Mesenchymal stem cell (in vitro differentiated cells and primary cell): ENCODE data around the gene PIK3CD.
"Not testable (repeated sequence)": the region's sequence is repeated elsewhere in the genome, so short reads cannot be mapped to it uniquely, and the experiment has no call there.

Experiments used
- DNase-seq: peaks from one replicate; pipeline ENCODE4 v3.0.0-alpha.2; 2013
- H2AFZ ChIP-seq: one replicate; pipeline ENCODE4 v1.6.1; 2013; ENCODE audit warnings: low read depth, mild to moderate bottlenecking, control low read depth, inconsistent platforms, low read length, moderate library complexity
- H2AK5ac ChIP-seq: 2 replicates; pipeline ENCODE4 v1.6.1; 2013; ENCODE audit warnings: low read length, moderate library complexity, mild to moderate bottlenecking, inconsistent platforms; ENCODE audit not compliant: severe bottlenecking
- H2BK120ac ChIP-seq: one replicate; pipeline ENCODE4 v1.6.1; 2013; ENCODE audit warnings: low read depth, mild to moderate bottlenecking, inconsistent platforms, low read length, moderate library complexity
- H2BK12ac ChIP-seq, 2 experiments: one replicate each; pipeline ENCODE4 v1.6.1; 2013; ENCODE audit warnings: inconsistent platforms in 2 of 2, low read length in 2 of 2, mild to moderate bottlenecking in 2 of 2, moderate library complexity in 2 of 2, control low read depth in 1 of 2
- H2BK15ac ChIP-seq: one replicate; pipeline ENCODE4 v1.6.1; 2013; ENCODE audit warnings: mild to moderate bottlenecking, low read depth, inconsistent platforms; ENCODE audit not compliant: poor library complexity, severe bottlenecking
- H2BK5ac ChIP-seq: 2 replicates; pipeline ENCODE4 v1.6.1; 2013; ENCODE audit warnings: low read depth, mild to moderate bottlenecking, low read length, control low read depth, inconsistent platforms; ENCODE audit not compliant: poor library complexity, severe bottlenecking
- H3K14ac ChIP-seq, 2 experiments: one replicate each; pipeline ENCODE4 v1.6.1; 2013; ENCODE audit warnings: inconsistent platforms in 2 of 2, low read length in 2 of 2, control low read depth in 1 of 2, mild to moderate bottlenecking in 1 of 2, moderate library complexity in 1 of 2
- H3K18ac ChIP-seq, 2 experiments: one replicate each; pipeline ENCODE4 v1.6.1; 2013; ENCODE audit warnings: inconsistent platforms in 2 of 2, low read length in 2 of 2, control low read depth in 1 of 2, low read depth in 1 of 2, mild to moderate bottlenecking in 1 of 2
- H3K23ac ChIP-seq, 2 experiments: one replicate each; pipeline ENCODE4 v1.6.1; 2013; ENCODE audit warnings: inconsistent platforms in 2 of 2, low read length in 2 of 2, mild to moderate bottlenecking in 2 of 2, moderate library complexity in 2 of 2, control low read depth in 1 of 2
- H3K27ac ChIP-seq: 2 replicates; pipeline ENCODE4 v1.5.1; 2013; ENCODE audit warnings: mild to moderate bottlenecking, moderate library complexity, low read length, control low read depth, inconsistent platforms; ENCODE audit not compliant: poor library complexity, severe bottlenecking
- H3K27me3 ChIP-seq, 2 experiments: 2 replicates each; pipeline versions ENCODE4 v1.6.1 to v1.7.0; 2013; ENCODE audit warnings: low read length in 2 of 2, mild to moderate bottlenecking in 2 of 2, moderate library complexity in 2 of 2, control low read depth in 1 of 2, inconsistent platforms in 1 of 2; ENCODE audit not compliant: control insufficient read depth in 1 of 2, insufficient read depth in 1 of 2
- H3K36me3 ChIP-seq, 2 experiments: 2 replicates each; pipeline versions ENCODE4 v1.6.1 to v1.7.0; 2013; ENCODE audit warnings: low read length in 2 of 2, control low read depth in 1 of 2, inconsistent platforms in 1 of 2, low read depth in 1 of 2, mild to moderate bottlenecking in 1 of 2; ENCODE audit not compliant: insufficient read depth in 2 of 2, control insufficient read depth in 1 of 2
- H3K4ac ChIP-seq, 2 experiments: one replicate each; pipeline ENCODE4 v1.6.1; 2013; ENCODE audit warnings: inconsistent platforms in 2 of 2, low read length in 2 of 2, mild to moderate bottlenecking in 2 of 2, moderate library complexity in 2 of 2, control low read depth in 1 of 2, low read depth in 1 of 2
- H3K4me1 ChIP-seq: 2 replicates; pipeline ENCODE4 v1.6.1; 2013; ENCODE audit warnings: low read depth, low read length, control low read depth; ENCODE audit not compliant: control insufficient read depth, insufficient read depth
- H3K4me2 ChIP-seq: 2 replicates; pipeline ENCODE4 v1.6.1; 2013; ENCODE audit warnings: low read length, mild to moderate bottlenecking, inconsistent platforms; ENCODE audit not compliant: poor library complexity, severe bottlenecking
- H3K4me3 ChIP-seq, 2 experiments: 2 replicates each; pipeline versions ENCODE4 v1.5.1 to v1.7.0; 2013; ENCODE audit warnings: low read length in 2 of 2, mild to moderate bottlenecking in 2 of 2, control low read depth in 1 of 2, low read depth in 1 of 2; ENCODE audit not compliant: insufficient read depth in 1 of 2
- H3K79me1 ChIP-seq: replicated peaks from 2 replicates; pipeline ENCODE4 v1.6.1; 2013; ENCODE audit warnings: mild to moderate bottlenecking, control low read depth, low read length, inconsistent platforms; ENCODE audit not compliant: poor library complexity, severe bottlenecking
- H3K9ac ChIP-seq: 2 replicates; pipeline ENCODE4 v1.7.0; 2013; ENCODE audit warnings: mild to moderate bottlenecking, low read length, moderate library complexity
- H3K9me3 ChIP-seq: 2 replicates; pipeline ENCODE4 v1.7.0; 2013; ENCODE audit warnings: mild to moderate bottlenecking, low read length; ENCODE audit not compliant: control insufficient read depth
- H4K8ac ChIP-seq: one replicate; pipeline ENCODE4 v1.6.1; 2013; ENCODE audit warnings: inconsistent platforms, mild to moderate bottlenecking, low read length, moderate library complexity
- H4K91ac ChIP-seq: one replicate; pipeline ENCODE4 v1.6.1; 2013; ENCODE audit warnings: mild to moderate bottlenecking, low read length, inconsistent platforms
- WGBS: methylation state at CpG from one replicate; pipeline ENCODE4 v1.1.7; 2013; ENCODE audit warnings: mixed read lengths; 5-methylcytosine and 5-hydroxymethylcytosine counted together

PIK3CD gene

DNA sequence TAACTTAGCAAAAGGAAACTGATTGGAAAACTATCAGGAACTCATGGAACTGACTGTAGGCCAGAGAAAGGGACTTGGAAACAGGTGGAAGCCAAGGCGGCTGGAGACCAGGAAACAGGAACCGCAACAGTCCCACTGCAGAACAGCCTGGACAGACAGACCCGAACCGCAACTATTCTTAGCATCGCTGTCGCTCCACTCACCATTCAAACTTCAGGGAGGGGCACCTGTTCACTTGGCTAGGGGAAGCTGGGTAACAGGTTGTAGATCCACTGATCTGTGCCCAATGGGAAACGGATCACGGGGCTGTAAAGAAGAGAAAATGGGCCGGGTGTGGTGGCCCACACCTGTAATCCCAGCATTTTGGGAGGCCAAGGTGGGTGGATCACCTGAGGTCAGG lies 110.3 kb downstream of the PIK3CD start:
- Histone ChIP-seq H2BK5ac (no peak overlapping the region), H3K27ac (no peak overlapping the region), H4K8ac (no peak overlapping the region), H3K9me3 (no peaks in the 10 kb centered on the region), H3K4me2 (no peak overlapping the region), H3K36me3 (peaks cover 6 to 9% of the 10 kb centered on the region in 2 experiments), H3K27me3 (no peaks in the 10 kb centered on the region), H3K4me1 (peaks cover 9% of the 10 kb centered on the region), H2BK120ac (no peak overlapping the region), H3K9ac (no peak overlapping the region), H3K4ac (no peak overlapping the region), H2AFZ (no peak overlapping the region), H2BK12ac (no peak overlapping the region), H3K79me1 (peaks cover 31% of the 10 kb centered on the region), H3K14ac (no peak overlapping the region), H2AK5ac (no peak overlapping the region), H3K4me3 (no peak overlapping the region), H4K91ac (no peak overlapping the region), H3K23ac (no peak overlapping the region), H3K18ac (no peak overlapping the region), H2BK15ac (no peak overlapping the region)
- WGBS: 98% methylated on average over 9 of the region's 9 CpGs
- no peak for DNase-seq

DNA sequence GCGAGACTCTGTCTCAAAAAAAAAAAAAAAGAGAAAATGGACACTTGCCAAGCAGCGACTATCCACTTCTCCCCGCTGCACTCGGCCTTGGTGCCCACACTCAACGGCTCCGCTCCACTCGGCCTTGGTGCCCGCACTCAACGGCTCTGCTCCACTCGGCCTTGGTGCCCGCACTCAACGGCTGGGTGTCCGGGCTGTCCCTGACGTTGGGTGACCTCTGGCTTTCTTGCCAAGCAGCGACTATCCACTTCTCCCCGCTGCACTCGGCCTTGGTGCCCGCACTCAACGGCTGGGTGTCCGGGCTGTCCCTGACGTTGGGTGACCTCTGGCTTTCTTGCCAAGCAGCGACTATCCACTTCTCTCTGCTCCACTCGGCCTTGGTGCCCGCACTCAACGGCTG lies 110.9 kb downstream of the PIK3CD start:
- Histone ChIP-seq H3K79me1 (peaks cover 31% of the 10 kb centered on the region), H3K4me1 (peaks cover 12% of the 10 kb centered on the region)
- H3K4ac ChIP-seq, H3K9me3 ChIP-seq, H3K23ac ChIP-seq, H3K9ac ChIP-seq, H3K4me2 ChIP-seq, H2BK120ac ChIP-seq, H2AFZ ChIP-seq, H3K36me3 ChIP-seq, H3K18ac ChIP-seq, H4K8ac ChIP-seq, H3K4me3 ChIP-seq, H4K91ac ChIP-seq, H3K27ac ChIP-seq, H2BK12ac ChIP-seq, DNase-seq, H2BK15ac ChIP-seq, H3K14ac ChIP-seq, H2AK5ac ChIP-seq, H2BK5ac ChIP-seq, H3K27me3 ChIP-seq: not testable (repeated sequence)
- WGBS: 96% methylated on average over 25 of the region's 25 CpGs

DNA sequence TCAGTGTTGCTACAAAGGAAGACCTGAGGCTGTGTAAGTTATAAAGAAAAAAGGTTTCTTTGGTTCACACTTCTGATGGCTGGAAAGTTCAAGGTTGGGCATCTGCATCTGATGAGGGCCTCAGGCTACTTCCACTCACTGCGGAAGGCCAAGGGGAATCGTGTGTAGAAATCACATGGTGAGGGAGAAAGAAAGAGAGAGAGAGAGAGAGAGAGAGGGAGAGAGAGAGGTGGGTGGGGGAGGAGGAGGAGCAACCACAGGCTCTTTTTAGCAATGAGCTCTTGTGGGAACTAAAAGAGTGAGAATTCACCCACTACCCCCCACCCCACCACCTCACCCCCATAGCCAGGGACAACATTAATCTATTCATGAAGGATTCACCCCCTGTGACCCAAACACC lies 112.4 kb downstream of the PIK3CD start:
- Histone ChIP-seq H3K4me2 (no peak overlapping the region), H2AK5ac (no peak overlapping the region), H3K9me3 (no peaks in the 10 kb centered on the region), H3K4me1 (peaks cover 12% of the 10 kb centered on the region), H4K91ac (no peak overlapping the region), H3K18ac (no peak overlapping the region), H2BK120ac (no peak overlapping the region), H3K9ac (no peak overlapping the region), H2BK12ac (no peak overlapping the region), H3K4ac (no peak overlapping the region), H4K8ac (no peak overlapping the region), H3K4me3 (no peak overlapping the region), H3K27me3 (no peaks in the 10 kb centered on the region), H2BK15ac (no peak overlapping the region), H3K79me1 (peaks cover 29% of the 10 kb centered on the region), H3K27ac (no peak overlapping the region), H3K14ac (no peak overlapping the region), H2BK5ac (no peak overlapping the region), H3K36me3 (peaks cover 6 to 9% of the 10 kb centered on the region in 2 experiments), H3K23ac (no peak overlapping the region), H2AFZ (no peak overlapping the region)
- DNase-seq: no peak
- WGBS: 92% methylated on average over 2 of the region's 2 CpGs

DNA sequence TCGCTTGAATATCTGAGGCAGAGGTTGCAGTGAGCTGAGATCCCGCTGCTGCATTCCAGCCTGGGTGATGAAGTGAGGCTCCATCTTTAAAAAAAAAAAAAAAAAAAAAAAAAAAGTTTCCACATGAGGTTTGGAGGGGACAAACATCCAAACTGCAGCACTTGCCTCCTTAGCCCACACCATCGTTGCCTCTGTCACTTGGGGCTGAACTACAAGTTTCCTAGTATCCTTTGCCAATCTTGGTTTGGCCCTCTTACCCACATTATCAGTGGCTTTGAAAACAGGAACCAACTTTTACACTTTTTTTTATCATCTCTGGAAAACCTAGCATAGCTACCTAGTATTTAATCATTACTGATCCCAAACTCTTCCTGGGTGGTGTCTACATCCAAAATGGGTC lies 113.0 kb downstream of the PIK3CD start:
- Histone ChIP-seq H3K27ac (no peak overlapping the region), H3K14ac (no peak overlapping the region), H3K4me2 (no peak overlapping the region), H2BK120ac (no peak overlapping the region), H3K9me3 (no peaks in the 10 kb centered on the region), H2AFZ (no peak overlapping the region), H2BK12ac (no peak overlapping the region), H3K4me3 (no peak overlapping the region), H3K9ac (no peak overlapping the region), H2BK5ac (no peak overlapping the region), H3K4ac (no peak overlapping the region), H3K4me1 (peaks cover 12% of the 10 kb centered on the region), H4K91ac (no peak overlapping the region), H3K18ac (no peak overlapping the region), H4K8ac (no peak overlapping the region), H2AK5ac (no peak overlapping the region), H2BK15ac (no peak overlapping the region), H3K36me3 (peaks cover 6 to 9% of the 10 kb centered on the region in 2 experiments), H3K79me1 (peaks cover 30% of the 10 kb centered on the region), H3K23ac (no peak overlapping the region), H3K27me3 (no peaks in the 10 kb centered on the region)
- 96% methylated on average over 2 of the region's 3 CpGs for WGBS
- DNase-seq: no peak
